SW 1271 (cell line): ENCODE measurements around the gene RCL1.
A peak's percentile ranks its signal among the peaks of the same experiment; 100 is the strongest.
"Not testable (repeated sequence)": the region's sequence is repeated elsewhere in the genome, so short reads cannot be mapped to it uniquely, and the experiment has no call there.

Source experiments
- DNase-seq, 2 experiments: peaks; one replicate each; lab custom pipeline; 2025; lab: John Stamatoyannopoulos, UW

Gene RCL1, protein sequence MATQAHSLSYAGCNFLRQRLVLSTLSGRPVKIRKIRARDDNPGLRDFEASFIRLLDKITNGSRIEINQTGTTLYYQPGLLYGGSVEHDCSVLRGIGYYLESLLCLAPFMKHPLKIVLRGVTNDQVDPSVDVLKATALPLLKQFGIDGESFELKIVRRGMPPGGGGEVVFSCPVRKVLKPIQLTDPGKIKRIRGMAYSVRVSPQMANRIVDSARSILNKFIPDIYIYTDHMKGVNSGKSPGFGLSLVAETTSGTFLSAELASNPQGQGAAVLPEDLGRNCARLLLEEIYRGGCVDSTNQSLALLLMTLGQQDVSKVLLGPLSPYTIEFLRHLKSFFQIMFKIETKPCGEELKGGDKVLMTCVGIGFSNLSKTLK

DNA sequence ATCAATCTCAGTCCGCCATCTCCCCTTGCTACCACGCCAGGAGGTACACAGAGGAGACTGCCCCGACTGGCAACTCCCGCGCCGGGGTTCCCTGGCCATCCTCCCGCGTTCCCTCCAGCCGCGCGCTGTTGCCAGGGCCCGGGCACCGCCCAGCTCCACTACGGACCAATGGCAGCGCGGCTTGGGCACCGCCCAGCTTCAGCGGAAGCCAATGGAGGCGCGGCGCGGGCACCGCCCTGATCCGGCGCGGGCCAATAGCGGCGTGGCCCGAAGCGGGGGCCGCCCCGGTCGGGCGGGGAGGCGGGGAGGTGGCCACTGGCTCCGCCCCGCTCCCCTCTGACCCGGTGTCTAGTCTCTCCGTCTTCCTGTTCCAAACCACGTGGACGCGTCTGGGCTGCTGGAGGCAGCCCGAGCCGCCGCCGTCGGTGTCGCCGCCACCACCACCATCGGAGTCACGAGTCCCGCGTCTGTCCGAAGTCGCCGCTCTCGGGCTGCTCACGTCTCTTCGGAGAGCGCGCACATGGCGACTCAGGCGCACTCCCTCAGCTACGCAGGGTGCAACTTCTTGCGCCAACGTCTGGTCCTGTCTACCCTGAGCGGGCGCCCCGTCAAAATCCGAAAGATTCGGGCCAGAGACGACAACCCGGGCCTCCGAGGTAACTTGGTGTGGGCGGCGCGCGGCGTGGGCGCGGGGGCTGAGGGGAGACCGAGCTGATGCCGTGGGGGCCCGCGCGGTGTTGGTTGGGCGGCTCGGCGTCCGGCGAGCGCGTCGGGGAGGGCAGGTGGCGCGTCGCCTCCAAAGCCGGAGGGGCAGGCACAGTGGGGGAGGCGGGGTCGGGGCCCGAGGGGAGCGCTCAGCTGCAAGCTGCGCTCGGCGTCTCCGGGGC lies at the start of gene RCL1:
Gene RCL1, plus strand, starts transcription at position 373 of the 887 bp plus-strand sequence. Its CDS starts 148 bp downstream, at position 521.
- peak; percentile 48 to 60 for DNase-seq

DNA sequence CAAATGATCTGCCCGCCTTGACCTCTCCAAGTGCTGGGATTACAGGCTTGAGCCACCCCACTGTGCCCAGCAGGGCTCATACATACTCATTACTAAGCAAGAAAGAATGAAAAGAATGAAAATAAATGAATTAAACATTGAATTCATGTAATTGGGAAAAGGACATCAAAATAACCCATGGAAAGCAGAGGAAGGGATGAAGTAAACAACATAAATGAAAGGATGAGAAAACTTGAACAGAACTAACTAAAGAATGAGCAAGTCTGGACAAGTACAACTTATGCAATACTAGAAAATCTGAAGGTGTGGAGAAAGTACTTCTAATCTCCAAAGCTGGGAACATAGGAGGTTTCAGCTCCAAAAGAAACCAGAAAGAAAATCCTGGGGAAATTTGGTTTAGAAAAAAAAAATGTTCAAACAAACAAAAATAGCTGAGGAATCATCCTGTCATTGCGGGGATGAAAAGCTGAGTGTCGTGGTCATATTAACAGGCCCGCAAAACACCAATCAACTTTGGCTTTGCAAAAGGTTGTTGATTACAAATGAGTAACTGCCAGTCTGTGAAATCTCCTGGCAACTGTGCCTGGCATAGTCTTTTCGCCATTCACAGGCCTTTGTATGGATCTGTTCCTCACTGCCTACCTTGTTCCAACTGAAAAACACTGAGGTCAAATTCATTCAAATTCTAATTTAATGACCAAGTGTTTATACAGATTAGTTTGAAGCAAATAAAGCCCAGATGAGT lies 49.4 kb upstream of the RCL1 start:
- no peak for DNase-seq

DNA sequence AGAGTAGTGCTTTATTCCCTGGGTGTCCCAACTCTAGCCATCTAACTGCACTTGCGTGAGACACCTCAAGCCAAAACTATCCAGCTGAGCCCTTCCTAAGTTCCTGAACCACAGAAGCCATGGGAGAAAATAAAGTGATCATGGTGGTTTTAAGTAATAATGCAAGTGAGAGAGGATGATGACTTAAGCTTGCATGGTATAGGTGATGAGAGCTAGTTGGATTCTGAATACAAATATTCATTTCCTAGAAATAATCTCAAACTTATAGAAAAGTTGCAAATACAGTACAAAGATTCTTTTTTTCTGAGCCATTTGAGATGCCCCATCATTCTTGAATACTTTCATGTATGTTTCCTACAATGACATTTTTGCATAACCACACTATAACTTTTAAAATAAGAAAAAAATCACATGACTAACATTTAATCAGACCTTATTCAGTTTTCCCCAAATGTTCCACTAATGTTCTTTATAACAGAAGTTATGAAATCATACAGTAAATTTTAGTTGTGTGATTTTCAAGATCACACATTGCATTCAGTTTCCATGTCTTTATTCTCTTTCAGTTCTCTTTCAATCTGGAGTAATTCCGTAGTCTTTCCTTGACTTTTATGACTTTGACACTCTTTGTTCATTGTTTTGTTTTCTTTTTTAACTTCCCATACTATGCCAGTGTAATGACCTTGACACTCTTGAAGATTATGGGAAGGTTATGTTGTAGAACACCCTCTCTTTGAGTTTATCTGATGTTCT lies 46.3 kb upstream of the RCL1 start:
- DNase-seq: no peak

DNA sequence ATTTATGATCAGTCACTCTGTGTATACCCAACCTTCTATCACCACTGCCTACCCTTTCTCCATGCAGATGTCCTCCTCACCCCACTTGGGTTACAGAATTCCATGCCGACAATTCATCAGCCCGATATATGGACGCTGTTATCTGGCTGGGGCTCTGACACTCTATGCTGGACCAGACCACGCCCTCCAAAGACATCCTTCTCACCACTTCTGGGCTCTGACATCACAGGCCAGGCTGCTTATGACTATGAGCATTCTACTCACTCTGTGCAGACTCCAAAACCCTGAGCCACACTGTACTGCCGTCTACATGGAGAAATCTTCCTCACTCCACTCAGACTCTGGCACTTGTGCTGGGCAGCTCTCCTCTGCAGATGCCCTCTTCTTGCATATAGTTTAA lies 44.1 kb upstream of the RCL1 start:
- no peak for DNase-seq

DNA sequence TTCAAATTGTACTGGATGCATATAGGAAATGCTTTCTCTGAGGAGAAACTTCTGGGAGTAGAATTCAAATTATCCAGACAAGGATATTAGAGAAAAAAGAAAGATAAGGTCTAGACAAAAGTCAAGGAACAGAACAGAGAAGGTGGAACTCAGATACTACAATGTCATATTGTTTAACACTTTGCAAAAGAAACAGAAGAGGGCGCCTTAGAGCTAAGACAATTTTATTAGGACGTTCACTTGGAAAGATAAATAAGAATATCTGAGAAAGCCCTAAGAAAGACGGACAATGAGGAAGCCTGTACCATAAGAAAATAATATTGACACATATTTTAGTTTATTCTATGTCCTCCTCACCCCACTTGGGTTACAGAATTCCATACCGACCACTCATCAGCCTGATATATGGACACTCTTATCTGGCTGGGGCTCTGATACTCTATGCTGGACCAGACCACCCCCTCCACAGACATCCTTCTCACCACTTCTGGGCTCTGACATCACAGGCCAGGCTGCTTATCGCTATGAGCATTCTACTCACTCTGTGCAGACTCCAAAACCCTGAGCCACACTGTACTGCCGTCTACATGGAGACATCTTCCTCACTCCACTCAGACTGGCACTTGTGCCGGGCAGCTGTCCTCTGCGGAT lies 42.6 kb upstream of the RCL1 start:
- DNase-seq: peak in 1 of 2 experiments; percentile 1

DNA sequence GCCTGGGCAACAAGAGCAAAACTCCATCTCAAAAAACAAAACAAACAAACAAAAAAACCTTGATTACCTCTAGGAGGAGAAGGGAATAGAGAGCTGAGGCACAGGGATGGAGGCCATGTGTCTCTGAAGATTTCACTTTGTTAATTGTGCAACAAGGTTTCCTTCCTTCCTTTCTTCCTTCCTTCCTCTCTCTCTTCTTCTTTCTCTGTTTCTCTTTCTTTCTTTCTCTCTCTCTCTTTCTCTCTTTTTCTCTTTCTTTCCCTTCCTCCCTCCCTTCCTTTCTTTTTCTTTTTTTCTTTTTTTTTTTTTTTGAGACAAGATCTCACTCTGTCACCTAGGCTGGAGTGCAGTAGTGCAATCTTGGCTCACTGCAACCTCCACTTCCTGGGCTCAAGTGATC lies 38.2 kb upstream of the RCL1 start:
- not testable (repeated sequence) for DNase-seq

DNA sequence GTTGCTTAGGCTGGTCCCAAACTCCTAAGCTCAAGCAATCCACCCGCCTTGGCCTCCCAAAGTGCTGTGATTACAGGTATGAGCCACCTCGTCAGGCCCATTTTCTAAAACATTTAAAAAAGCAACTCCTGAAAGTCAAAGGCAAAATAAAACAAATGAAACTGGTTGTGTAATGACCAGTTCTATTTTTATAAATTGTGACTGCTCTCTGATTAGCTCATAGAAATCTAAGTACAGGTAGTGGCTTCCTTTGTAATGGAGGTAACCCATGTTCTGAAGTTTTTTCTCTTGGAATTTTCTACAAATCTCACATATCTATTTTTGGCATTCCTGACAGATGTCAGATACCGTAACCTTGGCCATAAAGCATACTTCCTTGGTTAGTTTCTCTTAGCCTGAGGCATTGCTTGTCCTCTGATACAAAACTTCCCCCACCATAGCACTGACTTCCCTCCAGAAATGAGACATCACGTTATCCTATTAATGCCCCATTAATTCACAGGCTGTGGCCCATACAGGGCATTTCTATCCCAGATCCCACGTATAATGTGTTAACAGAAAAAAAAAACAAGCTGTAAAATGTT lies 37.6 kb upstream of the RCL1 start:
- no peak for DNase-seq

DNA sequence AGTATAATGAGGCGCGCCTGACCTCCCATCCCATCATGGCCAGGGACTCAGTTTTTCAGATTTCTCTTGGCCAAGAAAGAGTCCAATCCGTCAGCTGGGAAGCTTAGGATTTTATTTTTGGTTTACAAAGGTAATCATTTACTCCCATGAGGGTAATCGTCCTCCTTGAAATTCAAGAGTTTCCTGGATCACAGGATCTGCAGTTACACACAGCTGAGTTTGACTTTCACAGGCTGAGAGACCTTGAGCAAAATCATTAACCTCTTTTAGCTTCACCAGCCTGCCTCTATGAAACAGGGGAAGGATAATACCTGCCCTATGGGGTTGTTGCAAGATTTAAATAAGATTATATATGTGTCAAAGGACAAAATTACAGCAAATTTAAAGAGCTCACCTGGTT lies 36.3 kb upstream of the RCL1 start:
- no peak for DNase-seq

DNA sequence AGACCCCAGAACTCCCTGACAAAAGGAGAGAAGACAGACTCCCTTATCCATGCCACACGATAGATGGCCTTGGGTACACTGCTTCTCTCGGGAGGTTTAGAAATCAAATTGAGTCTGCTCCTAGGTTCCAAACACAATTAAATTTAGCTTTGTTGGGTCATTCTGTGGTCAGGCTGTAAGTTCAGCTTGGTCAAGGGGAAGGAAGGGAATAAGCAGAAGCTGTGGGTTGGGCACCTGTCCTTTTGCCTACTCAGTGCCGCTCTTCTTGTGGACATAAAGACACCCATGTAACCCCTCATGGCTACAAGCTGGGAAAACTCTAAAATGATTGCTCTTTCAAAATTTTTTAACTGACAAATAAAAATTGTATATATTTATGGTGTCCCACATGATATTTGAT lies 32.6 kb upstream of the RCL1 start:
- no peak for DNase-seq

DNA sequence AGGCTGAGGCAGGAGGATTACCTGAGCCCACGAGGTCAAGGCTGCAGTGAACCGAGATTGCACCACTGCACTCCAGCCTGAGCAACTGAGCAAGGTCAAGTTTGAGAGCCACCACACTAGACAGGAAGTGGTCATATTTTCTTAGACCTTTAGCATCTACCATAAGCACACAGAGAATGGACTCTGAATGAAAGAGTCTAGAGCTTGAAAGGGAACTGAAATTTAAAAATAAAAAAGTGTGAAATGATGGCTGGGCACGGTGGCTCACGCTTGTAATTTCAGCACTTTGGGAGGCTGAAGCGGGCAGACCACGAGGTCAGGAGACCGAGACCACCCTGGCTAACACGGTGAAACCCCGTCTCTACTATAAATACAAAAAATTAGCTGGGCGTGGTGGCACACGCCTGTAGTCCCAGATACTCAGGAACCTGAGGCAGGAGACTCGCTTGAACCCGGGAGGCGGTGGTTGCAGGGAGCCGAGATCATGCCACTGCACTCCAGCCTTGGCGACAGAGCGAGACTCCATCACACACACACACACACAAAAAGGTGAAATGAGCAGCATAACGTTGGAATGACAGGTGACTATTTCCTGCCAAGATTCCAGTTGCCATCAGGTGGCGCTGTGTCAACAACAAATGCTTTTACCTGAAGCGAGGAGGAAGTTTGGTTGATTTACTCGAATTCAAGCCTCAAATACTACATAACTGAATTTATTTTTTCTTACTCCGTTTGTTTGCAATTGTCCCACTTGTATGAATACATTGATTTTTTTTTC lies 30.4 kb upstream of the RCL1 start:
- DNase-seq: peak in 1 of 2 experiments; percentile 2

DNA sequence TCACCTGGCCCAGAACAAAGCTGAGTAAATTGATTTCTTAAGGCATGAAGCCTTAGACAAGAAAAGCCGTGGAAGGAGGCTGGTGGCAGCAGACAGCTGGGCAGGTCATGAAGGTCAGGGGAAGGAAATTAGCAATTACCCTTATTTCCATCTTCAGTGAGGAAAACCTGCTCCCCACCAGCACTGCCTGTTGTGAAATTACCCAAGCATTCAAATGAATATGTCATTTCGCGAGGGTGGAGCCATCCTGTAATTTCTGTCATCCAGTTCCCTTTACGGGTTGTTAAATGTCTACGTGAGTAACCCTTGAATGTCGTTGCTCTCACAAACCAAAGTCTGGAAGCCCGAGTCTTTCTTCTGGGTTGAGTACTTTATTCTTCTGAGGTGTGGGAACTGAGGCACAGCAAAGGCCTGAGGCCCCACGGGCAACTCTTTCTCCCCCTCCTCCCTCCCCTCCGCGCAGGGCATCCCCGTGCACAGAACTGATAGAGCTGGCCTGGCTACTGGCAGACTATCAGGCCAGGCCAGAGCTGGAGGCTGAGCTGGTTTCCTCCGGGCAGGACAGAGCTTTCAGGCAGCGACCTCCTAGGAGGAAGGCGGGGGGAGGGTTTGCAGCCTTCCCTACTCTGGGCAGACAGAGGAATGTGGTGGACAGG lies 29.7 kb upstream of the RCL1 start:
- DNase-seq: no peak

DNA sequence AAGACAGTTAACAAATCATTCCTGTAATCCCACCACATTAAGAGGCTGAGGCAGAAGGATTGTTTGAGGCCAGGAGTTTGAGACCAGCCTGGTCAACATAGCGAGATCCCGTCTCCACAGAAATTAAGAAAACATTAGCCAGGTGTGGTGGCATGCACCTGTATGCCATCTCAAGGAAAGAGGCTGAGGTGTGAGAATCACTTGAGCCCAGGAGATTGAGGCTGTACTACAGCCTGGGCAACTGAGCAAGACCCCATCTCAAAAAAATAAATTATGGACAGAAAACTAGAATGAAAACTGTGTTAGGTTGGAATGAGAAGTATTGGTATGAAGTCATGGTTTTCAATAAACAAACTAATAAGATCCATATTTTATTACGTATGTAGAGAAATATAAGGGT lies 28.7 kb upstream of the RCL1 start:
- DNase-seq: no peak

DNA sequence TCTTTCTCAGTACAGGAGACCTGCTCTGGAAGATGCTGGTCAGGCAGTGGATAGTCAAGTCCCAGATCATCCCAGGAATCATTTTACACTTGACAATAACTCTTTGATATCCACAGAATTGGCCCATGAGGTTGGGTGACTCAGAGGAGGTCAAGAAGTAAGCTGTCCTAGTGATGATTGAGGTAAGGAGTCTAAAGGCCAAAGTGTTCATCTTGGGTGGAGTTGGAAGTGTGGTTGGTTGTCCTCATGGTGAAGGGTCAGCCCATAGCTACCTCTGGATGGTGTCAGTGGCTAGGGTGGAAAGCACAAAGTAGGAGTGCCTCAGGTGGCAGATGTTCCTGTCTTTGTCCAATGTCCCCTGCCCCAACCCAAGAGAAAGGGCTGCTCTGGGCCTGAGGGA lies 24.1 kb upstream of the RCL1 start:
- no peak for DNase-seq

DNA sequence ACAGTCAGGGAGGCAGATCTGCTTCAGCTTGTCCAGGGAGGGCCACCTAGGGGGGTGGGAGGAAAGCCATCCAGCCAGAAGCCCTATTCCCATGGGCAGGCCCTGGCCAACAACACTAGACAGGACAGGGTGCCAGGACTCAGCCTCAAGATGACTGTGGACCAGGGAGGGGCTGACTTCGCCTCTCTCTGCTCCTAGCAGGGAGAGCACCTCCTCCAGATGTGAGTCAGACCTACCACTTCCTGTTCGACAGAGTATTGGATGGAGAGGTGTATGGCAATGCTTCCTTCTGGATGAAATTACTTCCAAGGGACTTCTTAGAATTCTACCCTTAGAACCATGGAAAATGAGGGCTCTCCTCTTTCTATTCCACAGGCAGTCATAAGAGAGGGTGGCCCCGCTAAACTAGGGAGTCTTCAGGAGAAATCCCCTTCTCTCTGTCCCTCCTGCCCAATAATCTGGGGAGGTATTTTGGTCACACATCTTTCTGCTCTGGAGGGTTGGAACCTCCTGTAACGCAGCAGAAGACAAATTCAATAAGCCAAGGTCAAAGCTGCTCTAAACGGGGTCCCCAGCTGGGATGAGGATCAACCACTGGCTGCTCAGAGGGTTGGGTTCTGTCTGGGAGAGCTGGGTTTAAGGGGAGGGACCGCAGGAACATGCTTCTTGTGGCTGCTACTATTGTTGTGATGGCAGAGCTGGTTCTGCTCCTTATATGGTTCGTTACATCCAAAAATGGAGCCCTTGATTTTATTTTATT lies 23.2 kb upstream of the RCL1 start:
- no peak for DNase-seq

DNA sequence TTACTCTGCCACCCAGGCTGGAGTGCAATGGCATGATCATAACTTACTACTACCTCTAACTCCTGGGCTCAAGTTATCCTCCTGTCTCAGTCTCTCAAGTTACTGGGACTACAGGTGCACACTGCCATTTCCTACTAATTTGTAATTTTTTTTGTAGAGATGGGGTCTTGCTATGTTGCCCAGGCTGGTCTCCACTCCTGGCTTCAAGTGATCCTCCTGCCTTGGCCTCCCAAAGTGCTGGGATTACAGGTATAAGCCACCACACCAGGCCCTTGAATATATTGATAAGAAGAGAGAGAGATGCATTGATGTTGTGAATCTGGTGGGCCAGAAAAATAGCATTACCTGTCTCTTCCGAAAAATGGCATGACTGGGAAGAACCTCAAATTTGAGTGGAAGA lies 21.0 kb upstream of the RCL1 start:
- no peak for DNase-seq

DNA sequence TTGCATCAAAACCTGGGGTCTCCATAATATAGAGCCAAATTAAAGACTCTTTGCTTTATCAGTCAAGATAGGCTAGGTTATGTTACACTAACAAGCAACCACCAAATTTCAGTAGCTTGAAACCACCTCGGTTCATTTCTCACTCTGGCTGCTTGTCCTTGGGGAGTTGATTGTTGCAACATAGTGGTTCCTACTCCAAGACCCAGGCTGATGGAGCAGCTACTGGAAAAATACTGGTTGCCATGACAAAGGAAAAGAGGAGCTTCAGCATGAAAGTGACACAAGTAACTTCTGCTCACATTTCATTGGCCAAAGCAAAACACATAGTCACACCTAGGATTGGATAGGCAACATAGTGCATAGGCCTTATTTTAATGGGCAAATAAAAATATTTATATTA lies 18.5 kb upstream of the RCL1 start:
- no peak for DNase-seq

DNA sequence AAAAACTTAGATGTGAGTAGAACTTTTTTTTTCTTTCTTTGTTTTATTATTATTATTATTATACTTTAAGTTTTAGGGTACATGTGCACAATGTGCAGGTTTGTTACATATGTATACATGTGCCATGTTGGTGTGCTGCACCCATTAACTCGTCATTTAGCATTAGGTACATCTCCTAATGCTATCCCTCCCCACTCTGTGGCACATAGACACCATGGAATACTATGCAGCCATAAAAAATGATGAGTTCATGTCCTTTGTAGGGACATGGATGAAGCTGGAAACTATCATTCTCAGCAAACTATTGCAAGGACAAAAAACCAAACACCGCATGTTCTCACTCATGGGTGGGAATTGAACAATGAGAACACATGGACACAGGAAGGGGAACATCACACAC lies 17.8 kb upstream of the RCL1 start:
- not testable (repeated sequence) for DNase-seq

DNA sequence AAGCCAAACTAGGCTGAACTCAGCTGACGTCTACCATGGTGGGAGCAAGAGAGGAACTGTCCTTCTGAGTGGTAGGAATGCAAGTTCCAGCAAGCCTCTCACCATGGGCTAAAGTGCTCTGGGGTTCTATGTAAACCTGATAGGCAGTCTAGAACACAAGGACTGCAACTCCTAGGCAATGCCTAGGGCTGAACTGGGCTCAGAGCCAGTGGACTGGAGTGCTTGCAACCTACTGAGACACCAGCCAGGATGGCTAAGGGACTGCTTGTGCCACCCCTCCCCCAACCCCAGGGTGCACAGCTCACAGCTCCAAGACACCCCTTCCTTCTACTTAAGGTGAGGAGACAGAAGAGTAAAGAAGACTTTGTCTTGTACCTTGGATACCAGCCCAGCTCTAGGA lies 12.1 kb upstream of the RCL1 start:
- no peak for DNase-seq

DNA sequence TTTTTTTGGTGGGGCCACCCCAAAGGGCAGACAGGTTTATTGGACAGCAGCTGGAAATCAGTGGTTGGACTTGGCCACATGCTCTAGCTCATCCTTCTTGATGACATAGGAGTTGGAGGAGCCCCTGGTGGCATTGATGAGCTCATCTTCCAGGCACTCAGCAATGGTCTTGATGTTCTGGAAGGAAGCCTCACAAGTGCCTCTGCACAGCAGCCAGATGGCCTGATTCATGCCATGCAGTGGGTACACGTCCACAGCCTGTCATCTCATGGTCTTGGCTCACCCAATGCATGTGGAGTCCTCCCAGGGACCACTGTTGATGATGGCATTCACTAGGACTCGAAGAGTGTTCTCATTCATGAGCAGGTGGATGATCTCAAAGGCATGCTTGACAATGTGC lies 11.3 kb upstream of the RCL1 start:
- DNase-seq: no peak
